Kidney (tissue), 14 donors: Measurements from ENCODE around the gene CNOT4. TPM values are rescaled to one million over a fixed set of nuclear protein-coding genes. Genes with fewer than 3 reads are reported as not detected.
A peak's percentile ranks its signal among the peaks of the same experiment; 100 is the strongest.

Experiments used
- DNase-seq, 5 donors: peaks; one replicate each; pipeline ENCODE4 v3.0.0-alpha.2; 2013 to 2020
- FAIRE-seq: peaks from 2 replicates; lab custom pipeline; 2012; peaks lifted over from hg19 to GRCh38; lab: Jason Lieb, UNC
- H3K27ac ChIP-seq, 2 donors: one replicate each; pipeline ENCODE4 v1.7.0; 2013; ENCODE audit warnings: low read depth in 2 of 2, low read length in 2 of 2, inconsistent platforms in 1 of 2
- H3K27me3 ChIP-seq: one replicate; pipeline ENCODE4 v1.7.1; 2013; ENCODE audit warnings: low read length, inconsistent platforms; ENCODE audit not compliant: control insufficient read depth, insufficient read depth
- H3K36me3 ChIP-seq, 3 donors: one replicate each; pipeline versions ENCODE4 v1.7.0 to v1.7.1; 2013; ENCODE audit warnings: low read length in 3 of 3, control low read depth in 1 of 3, inconsistent platforms in 1 of 3; ENCODE audit not compliant: insufficient read depth in 3 of 3, control insufficient read depth in 2 of 3
- H3K4me1 ChIP-seq, 3 donors: one replicate each; pipeline versions ENCODE4 v1.7.0 to v1.7.1; 2013; ENCODE audit warnings: low read length in 3 of 3, inconsistent platforms in 1 of 3, low read depth in 1 of 3; ENCODE audit not compliant: control insufficient read depth in 2 of 3, insufficient read depth in 2 of 3
- H3K4me3 ChIP-seq, 3 donors: one replicate each; pipeline versions ENCODE4 v1.7.0 to v1.8.1; 2013; ENCODE audit warnings: low read length in 3 of 3, control low read depth in 1 of 3, inconsistent platforms in 1 of 3
- H3K9ac ChIP-seq, 3 donors: one replicate each; pipeline versions ENCODE4 v1.7.0 to v1.7.1; 2013; ENCODE audit warnings: low read length in 3 of 3, control low read depth in 1 of 3, inconsistent platforms in 1 of 3
- H3K9me3 ChIP-seq, 3 donors: one replicate each; pipeline versions ENCODE4 v1.7.0 to v1.7.1; 2013; ENCODE audit warnings: low read length in 3 of 3, control low read depth in 1 of 3, inconsistent platforms in 1 of 3; ENCODE audit not compliant: control insufficient read depth in 2 of 3, insufficient read depth in 1 of 3
- intact Hi-C: fragments of 100-400 bp; cut with DNase I; formaldehyde crosslinking; loops from one replicate; pipeline ENCODE4 v1.11.1; 2022
- polyA plus RNA-seq: library from polyadenylated mRNA; stranded (reverse); fragments of 350-450 nt; fragmentation: Illumina TruSeq; extraction: RNeasy Lipid Tissue Mini Kit (QIAGEN cat#74804); gene quantifications from one replicate; pipeline ENCODE4 v1.2.3, GENCODE V29; 2014; ENCODE audit warnings: low read depth, low replicate concordance; ENCODE audit not compliant: insufficient read depth
- total RNA-seq: library from RNA; stranded (reverse); fragmentation: NEBNext Ultra II Directional; extraction: Animal tissue kit (Norgen Biotek cat#: 25700); gene quantifications from one replicate; pipeline ENCODE4 v1.2.1, GENCODE V29; 2021
- TF ChIP-seq, protein P1 (sequence below): IDR thresholded peaks from 3 replicates; pipeline ENCODE4 v1.5.1; 2012; ENCODE audit warnings: mild to moderate bottlenecking, moderate library complexity, borderline replicate concordance; ENCODE audit not compliant: insufficient read depth; ENCODE audit errors: extremely low read depth
- donor health status: control.
- donor health status: control.
- donor health status: control.
- donor health status: control.
- donor health status: control.
- donor health status: DM: yes; HTN: yes; CAD: no.
- donor health status: Normal renal cell carcinoma (clear cell type).

CNOT4 gene
- total and polyA plus RNA-seq, 2 donors from 2014 or later: 8.4 to 26.2 TPM

DNA sequence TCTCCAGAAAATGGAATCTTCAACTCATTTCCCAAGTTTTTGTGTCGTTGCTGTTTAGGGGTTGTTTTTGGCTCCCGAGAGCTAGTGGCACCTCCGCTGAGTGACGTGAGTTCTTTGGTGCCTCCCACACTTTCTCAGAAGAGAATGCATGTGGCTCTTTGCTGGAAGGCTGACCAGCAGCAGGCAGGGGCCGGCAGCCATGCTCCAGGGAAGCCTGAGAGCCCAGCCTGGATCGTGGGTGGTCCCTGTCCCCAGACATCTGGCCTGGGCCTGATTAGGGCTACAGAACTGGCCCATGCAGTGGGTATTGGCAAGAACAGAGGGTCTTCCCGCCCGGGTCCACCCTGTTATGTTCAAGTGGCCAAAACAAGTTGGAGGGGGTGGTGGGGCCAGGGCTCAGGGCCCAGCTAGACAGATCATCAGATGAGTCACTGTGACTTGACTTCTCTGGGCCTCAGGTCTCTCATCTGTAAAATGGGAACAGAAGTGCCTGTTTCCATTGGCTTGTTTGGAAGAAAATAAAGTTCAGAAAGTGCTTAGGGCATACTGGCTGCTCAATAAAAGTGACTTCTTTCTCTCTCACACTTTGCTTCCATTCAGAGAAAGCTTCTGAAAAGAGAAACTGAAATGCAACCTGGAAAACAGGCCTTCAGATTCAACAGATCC is 193.1 kb downstream of the CNOT4 start:
- Histone ChIP-seq H3K9ac (no peak overlapping the region), H3K4me1 (peaks cover 0 to 5% (median 0%) of the 10 kb centered on the region in 3 donors), H3K27ac (peak overlapping the region in 1 of 2 donors; percentile 80), H3K36me3 (no peaks in the 10 kb centered on the region), H3K4me3 (peak overlapping the region in 2 of 3 donors; percentile 45 to 50), H3K9me3 (no peaks in the 10 kb centered on the region), H3K27me3 (no peaks in the 10 kb centered on the region)
- no peak for DNase-seq
- intact Hi-C loops: no loop called here
- FAIRE-seq: no peak
- TF ChIP-seq, protein P1, sequence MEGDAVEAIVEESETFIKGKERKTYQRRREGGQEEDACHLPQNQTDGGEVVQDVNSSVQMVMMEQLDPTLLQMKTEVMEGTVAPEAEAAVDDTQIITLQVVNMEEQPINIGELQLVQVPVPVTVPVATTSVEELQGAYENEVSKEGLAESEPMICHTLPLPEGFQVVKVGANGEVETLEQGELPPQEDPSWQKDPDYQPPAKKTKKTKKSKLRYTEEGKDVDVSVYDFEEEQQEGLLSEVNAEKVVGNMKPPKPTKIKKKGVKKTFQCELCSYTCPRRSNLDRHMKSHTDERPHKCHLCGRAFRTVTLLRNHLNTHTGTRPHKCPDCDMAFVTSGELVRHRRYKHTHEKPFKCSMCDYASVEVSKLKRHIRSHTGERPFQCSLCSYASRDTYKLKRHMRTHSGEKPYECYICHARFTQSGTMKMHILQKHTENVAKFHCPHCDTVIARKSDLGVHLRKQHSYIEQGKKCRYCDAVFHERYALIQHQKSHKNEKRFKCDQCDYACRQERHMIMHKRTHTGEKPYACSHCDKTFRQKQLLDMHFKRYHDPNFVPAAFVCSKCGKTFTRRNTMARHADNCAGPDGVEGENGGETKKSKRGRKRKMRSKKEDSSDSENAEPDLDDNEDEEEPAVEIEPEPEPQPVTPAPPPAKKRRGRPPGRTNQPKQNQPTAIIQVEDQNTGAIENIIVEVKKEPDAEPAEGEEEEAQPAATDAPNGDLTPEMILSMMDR: no peak

DNA sequence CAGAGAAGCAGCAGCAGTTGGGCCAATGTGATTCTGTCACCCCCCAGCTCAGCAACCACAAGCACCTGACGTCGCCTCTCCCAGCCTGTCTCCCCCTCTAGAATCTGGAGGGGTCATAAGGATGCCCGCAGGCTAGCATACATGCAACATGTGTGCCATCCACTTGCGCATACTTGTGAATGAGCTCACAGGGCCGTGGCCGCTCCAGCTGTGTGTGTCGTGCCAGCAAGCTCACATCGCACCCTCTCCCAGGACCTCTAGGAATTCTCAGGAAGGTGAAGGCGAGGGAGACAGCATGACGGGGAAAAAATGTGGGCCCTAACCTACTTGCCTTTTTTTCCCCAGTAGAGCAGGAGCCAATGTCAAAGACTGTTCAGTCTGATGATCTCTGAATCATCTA is 195.9 kb downstream of the CNOT4 start:
- FAIRE-seq (no peak), DNase-seq (no peak)
- Histone ChIP-seq H3K27me3 (no peaks in the 10 kb centered on the region), H3K4me3 (no peak overlapping the region), H3K27ac (no peak overlapping the region), H3K9ac (no peak overlapping the region), H3K4me1 (peaks cover 0 to 2% (median 0%) of the 10 kb centered on the region in 3 donors), H3K36me3 (no peaks in the 10 kb centered on the region), H3K9me3 (no peaks in the 10 kb centered on the region)
- TF ChIP-seq, protein P1: no peak
- intact Hi-C loops: no loop called here

Other genes starting within 250 kb of the CNOT4 start
- gene NUP205, start 47.8 kb upstream of the CNOT4 start, total RNA-seq: 40.7 TPM
- 20.5 TPM for gene NUP205, start 47.8 kb upstream of the CNOT4 start, polyA plus RNA-seq
- gene STMP1, start 152.4 kb upstream of the CNOT4 start, total RNA-seq: 40.8 TPM
- gene STMP1, start 152.4 kb upstream of the CNOT4 start, polyA plus RNA-seq: 35.8 TPM
- not detected for gene SLC13A4, start 218.1 kb upstream of the CNOT4 start, total RNA-seq
- gene SLC13A4, start 218.1 kb upstream of the CNOT4 start, polyA plus RNA-seq: not detected
- gene FAM180A, start 238.7 kb upstream of the CNOT4 start, total RNA-seq: 1.7 TPM
- gene FAM180A, start 238.7 kb upstream of the CNOT4 start, polyA plus RNA-seq: 2.2 TPM